ENCODE measurements around the gene ATG4D. TPM values are rescaled to one million over a fixed set of nuclear protein-coding genes. Genes with fewer than 3 reads are reported as not detected.

The ATG4D gene
- total and polyA plus RNA-seq, 10 of the 15 experiments (the other 5 are each of a cell fraction or from before 2014, with no cell fraction given): 0.39 to 28.7 (median 13.4) TPM

DNA sequence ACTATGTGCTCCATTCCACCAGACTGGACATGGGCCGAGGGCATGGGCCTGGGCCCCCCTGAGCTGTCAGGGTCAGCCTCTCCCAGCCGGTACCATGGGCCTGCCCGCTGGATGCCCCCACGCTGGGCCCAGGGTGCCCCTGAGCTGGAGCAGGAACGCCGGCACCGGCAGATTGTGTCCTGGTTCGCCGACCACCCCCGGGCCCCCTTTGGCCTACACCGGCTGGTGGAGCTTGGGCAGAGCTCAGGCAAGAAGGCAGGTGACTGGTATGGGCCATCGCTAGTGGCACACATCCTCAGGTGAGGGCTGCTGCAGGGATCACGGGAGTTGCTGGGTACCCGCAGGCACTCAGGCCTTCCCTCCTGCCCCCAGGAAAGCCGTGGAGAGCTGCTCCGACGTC, 3.1 kb downstream of the ATG4D start:
- no peak for ATAC-seq
- ChIA-PET RAD21 (ENCODE audit: unreplicated experiment) (no interaction called here), POLR2A (interaction anchor here (0.7 to 1.2 kb wide), 2 partner anchors 20 to 35 kb away, joined by 4 to 9 read pairs; no protein-coding TSS in a partner anchor), CTCF (interaction anchor here (1.3 kb wide), 1 partner anchor 39 kb away, joined by 3 read pairs; no protein-coding TSS in a partner anchor), SMC1A (ENCODE audit: uncharacterized antibody, unreplicated experiment) (no interaction called here)
- intact Hi-C loops (cut with micrococcal nuclease; ENCODE audit: unreplicated experiment): no loop called here
- H3K4me1 ChIP-seq (ENCODE audit: control insufficient read depth, insufficient read depth, low read length): peaks cover 21% of the 10 kb centered on the region
- H2AFZ ChIP-seq (ENCODE audit: control insufficient read depth, low read depth, low read length): no peak overlapping the region
- DNase-seq (ENCODE audit: low read depth, low spot score): no peak
- TF ChIP-seq POLR2AphosphoS2 (IDR thresholded peaks at IDR 0.05; ENCODE audit: low read depth, low read length) (no peak), SUZ12 (IDR thresholded peaks at IDR 0.05; ENCODE audit: unreplicated experiment) (no peak), RAD51 (IDR thresholded peaks at IDR 0.05) (no peak), YY1 (IDR thresholded peaks at IDR 0.05; ENCODE audit: low read depth, low read length) (no peak), KDM1A (IDR thresholded peaks at IDR 0.05; ENCODE audit: borderline replicate concordance) (no peak), MTA3 (IDR thresholded peaks at IDR 0.05; ENCODE audit: borderline replicate concordance, low read length) (no peak)
- TF ChIP-seq, protein P1, sequence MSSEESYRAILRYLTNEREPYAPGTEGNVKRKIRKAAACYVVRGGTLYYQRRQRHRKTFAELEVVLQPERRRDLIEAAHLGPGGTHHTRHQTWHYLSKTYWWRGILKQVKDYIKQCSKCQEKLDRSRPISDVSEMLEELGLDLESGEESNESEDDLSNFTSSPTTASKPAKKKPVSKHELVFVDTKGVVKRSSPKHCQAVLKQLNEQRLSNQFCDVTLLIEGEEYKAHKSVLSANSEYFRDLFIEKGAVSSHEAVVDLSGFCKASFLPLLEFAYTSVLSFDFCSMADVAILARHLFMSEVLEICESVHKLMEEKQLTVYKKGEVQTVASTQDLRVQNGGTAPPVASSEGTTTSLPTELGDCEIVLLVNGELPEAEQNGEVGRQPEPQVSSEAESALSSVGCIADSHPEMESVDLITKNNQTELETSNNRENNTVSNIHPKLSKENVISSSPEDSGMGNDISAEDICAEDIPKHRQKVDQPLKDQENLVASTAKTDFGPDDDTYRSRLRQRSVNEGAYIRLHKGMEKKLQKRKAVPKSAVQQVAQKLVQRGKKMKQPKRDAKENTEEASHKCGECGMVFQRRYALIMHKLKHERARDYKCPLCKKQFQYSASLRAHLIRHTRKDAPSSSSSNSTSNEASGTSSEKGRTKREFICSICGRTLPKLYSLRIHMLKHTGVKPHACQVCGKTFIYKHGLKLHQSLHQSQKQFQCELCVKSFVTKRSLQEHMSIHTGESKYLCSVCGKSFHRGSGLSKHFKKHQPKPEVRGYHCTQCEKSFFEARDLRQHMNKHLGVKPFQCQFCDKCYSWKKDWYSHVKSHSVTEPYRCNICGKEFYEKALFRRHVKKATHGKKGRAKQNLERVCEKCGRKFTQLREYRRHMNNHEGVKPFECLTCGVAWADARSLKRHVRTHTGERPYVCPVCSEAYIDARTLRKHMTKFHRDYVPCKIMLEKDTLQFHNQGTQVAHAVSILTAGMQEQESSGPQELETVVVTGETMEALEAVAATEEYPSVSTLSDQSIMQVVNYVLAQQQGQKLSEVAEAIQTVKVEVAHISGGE (CRISPR knock-in tag; IDR thresholded peaks at IDR 0.05): no peak
- H3K9me3 ChIP-seq (replicated peaks; ENCODE audit: control insufficient read depth, insufficient read depth, low read length): no peaks in the 10 kb centered on the region
- no peaks in the 10 kb centered on the region for H3K27me3 ChIP-seq (replicated peaks in 1 of 2; ENCODE audit: control insufficient read depth in 2 of 2, insufficient read depth in 2 of 2, low read length in 1 of 2)
- H3K36me3 ChIP-seq (ENCODE audit: control insufficient read depth in 2 of 2, insufficient read depth in 2 of 2, low read length in 1 of 2): peaks cover 3 to 5% of the 10 kb centered on the region in 2 experiments
- H3K27ac ChIP-seq (ENCODE audit: control insufficient read depth, insufficient read depth): no peak overlapping the region
- H3K79me2 ChIP-seq (ENCODE audit: control insufficient read depth, insufficient read depth, low read length): peaks cover 11% of the 10 kb centered on the region
- no peaks in the 10 kb centered on the region for H4K20me1 ChIP-seq (ENCODE audit: control insufficient read depth, insufficient read depth)
- no peak overlapping the region for H3K4me2 ChIP-seq (ENCODE audit: control insufficient read depth, insufficient read depth)
- H3K4me3 ChIP-seq: no peak overlapping the region
- TSS peak; percentile 66 for BruUV-seq (replicated peaks)
- no peak overlapping the region for H3K9ac ChIP-seq (ENCODE audit: control insufficient read depth, insufficient read depth, low read length)
- 96% methylated on average over 17 of the region's 17 CpGs for WGBS (ENCODE audit: insufficient coverage, insufficient replicate concordance, low lambda C conversion rate, missing lambda C conversion rate)
- FAIRE-seq: no peak
- in situ Hi-C loops (cut with MboI): no loop called here

Measured in GM12878 (cell line).